Heart left ventricle (tissue), 16 donors: ENCODE results near the gene AKR1C1. TPM values are rescaled to one million over a fixed set of nuclear protein-coding genes. Genes with fewer than 3 reads are reported as not detected.
"Not testable (repeated sequence)": the region's sequence is repeated elsewhere in the genome, so short reads cannot be mapped to it uniquely, and the experiment has no call there.

ENCODE experiments used
- ATAC-seq, 4 donors: fragments of 200-7000 bp; cut with Tn5 transposase; one replicate each; pipeline ENCODE4 v1.9.1; 2020 to 2022; ENCODE audit warnings: moderate library complexity in 4 of 4, mild to moderate bottlenecking in 3 of 4, moderate number of reproducible peaks in 1 of 4
- DNase-seq, 5 donors: peaks; one replicate each; pipeline ENCODE4 v3.0.0-alpha.2; 2020
- H3K27ac ChIP-seq, 12 donors: fragments of 200-600 bp; sonication (generic) in 4 of 12; one replicate each; pipeline versions ENCODE4 v1.5.0 to v1.8.0; 2016 to 2022; ENCODE audit warnings: mild to moderate bottlenecking in 2 of 12
- H3K27me3 ChIP-seq, 9 donors: fragments of 200-600 bp; sonication (generic) in 2 of 9; one replicate each; pipeline versions ENCODE4 v1.5.1 to v1.8.0; 2016 to 2022; ENCODE audit warnings: mild to moderate bottlenecking in 3 of 9
- H3K36me3 ChIP-seq, 9 donors: fragments of 200-600 bp; sonication (generic) in 2 of 9; one replicate each; pipeline versions ENCODE4 v1.5.0 to v1.8.0; 2018 to 2022; ENCODE audit warnings: mild to moderate bottlenecking in 2 of 9
- H3K4me1 ChIP-seq, 12 donors: fragments of 200-600 bp; sonication (generic) in 4 of 12; one replicate each; pipeline versions ENCODE4 v1.5.0 to v1.8.0; 2016 to 2022; ENCODE audit warnings: mild to moderate bottlenecking in 3 of 12
- H3K4me3 ChIP-seq, 12 donors: fragments of 200-600 bp; sonication (generic) in 4 of 12; one replicate each; pipeline versions ENCODE4 v1.5.0 to v1.8.0; 2017 to 2022; ENCODE audit warnings: mild to moderate bottlenecking in 9 of 12, moderate library complexity in 4 of 12
- H3K9me3 ChIP-seq, 12 donors: fragments of 200-600 bp; sonication (generic) in 4 of 12; one replicate each; pipeline versions ENCODE4 v1.5.0 to v1.8.0; 2016 to 2022; ENCODE audit warnings: mild to moderate bottlenecking in 1 of 12
- POLR2A ChIP-seq, 2 donors: fragments of 450-650 bp; IDR thresholded peaks; one replicate each; pipeline ENCODE4 v1.6.1; 2017; ENCODE audit warnings: antibody characterized with exemption in 2 of 2, mild to moderate bottlenecking in 2 of 2, moderate library complexity in 2 of 2
- WGBS, 4 donors: extraction: QIAGEN DNeasy Blood & Tissue Kit in 2 of 4; methylation state at CpG; one replicate each; pipeline versions ENCODE4 v1.1.5 to v1.1.7; 2013 to 2018; 5-methylcytosine and 5-hydroxymethylcytosine counted together
- intact Hi-C, 10 donors: fragments of 100-400 bp; cut with DNase I; formaldehyde crosslinking; loops; one replicate each; pipeline versions ENCODE4 v1.11.1 to v1.14.2; 2022
- polyA plus RNA-seq, 2 donors: library from polyadenylated mRNA; stranded (reverse); fragments of 200-250 nt; gene quantifications; one replicate each; pipeline ENCODE4 v1.2.3, GENCODE V29; 2013
- total RNA-seq, 9 donors: library from RNA; depleted of rRNA in 2 of 9; stranded (reverse); fragments of >200 nt in 2 of 9; fragmentation: NEBNext Ultra II Directional in 3 of 9; extraction: Animal tissue kit (Norgen Biotek cat#: 25700) in 3 of 9; gene quantifications; one replicate each; pipeline versions ENCODE4 v1.1.0 to v1.2.4, GENCODE V29; 2016 to 2023
- TF ChIP-seq, protein P1 (sequence below), 12 donors: fragments of 200-600 bp; sonication (generic) in 4 of 12; IDR thresholded peaks; one replicate each; pipeline versions ENCODE4 v1.5.0 to v1.8.0; 2018 to 2022; ENCODE audit warnings: antibody characterized with exemption in 12 of 12, mild to moderate bottlenecking in 5 of 12
- donor health status: ischemic (EF 13 %, LVEDD 7.1; RV severe dilation, severe dysfunction).
- donor health status: healthy with polysubstance abuse.
- donor health status: DM: no; HTN: yes; CAD: no.
- donor health status: DM: no; HTN: no; CAD: no.
- donor health status: ischemic (EF 25% LVEDD 6.9; RV normal size, moderate dysfunction).
- donor health status: ischemic (EF 25% LVEDD 5.7; RV mildly dilated, moderate dysfunction).
- donor health status: healthy.
- donor health status: DM: yes; HTN: yes; CAD: no.
- donor health status: ischemic (EF 35%, LVEDD 5.7; RV mildly dilated, moderate dysfunction).
- donor health status: nonischemic (EF 11% LVEDD 7.7; RV severe dilation, severe dysfunction).
- donor health status: DM: yes; HTN: yes; CAD: no.
- donor health status: PGD.
- donor health status: ischemic (EF 29% LVEDD 5.4; RV normal size, mild dysfunction).
- donor health status: nonischemic (EF 23%, LVEDD 6.1; RV moderate dilation, normal function).

Gene AKR1C1
- total and polyA plus RNA-seq, 11 donors, result 9.3 to 81.1 (median 16.5) TPM

DNA sequence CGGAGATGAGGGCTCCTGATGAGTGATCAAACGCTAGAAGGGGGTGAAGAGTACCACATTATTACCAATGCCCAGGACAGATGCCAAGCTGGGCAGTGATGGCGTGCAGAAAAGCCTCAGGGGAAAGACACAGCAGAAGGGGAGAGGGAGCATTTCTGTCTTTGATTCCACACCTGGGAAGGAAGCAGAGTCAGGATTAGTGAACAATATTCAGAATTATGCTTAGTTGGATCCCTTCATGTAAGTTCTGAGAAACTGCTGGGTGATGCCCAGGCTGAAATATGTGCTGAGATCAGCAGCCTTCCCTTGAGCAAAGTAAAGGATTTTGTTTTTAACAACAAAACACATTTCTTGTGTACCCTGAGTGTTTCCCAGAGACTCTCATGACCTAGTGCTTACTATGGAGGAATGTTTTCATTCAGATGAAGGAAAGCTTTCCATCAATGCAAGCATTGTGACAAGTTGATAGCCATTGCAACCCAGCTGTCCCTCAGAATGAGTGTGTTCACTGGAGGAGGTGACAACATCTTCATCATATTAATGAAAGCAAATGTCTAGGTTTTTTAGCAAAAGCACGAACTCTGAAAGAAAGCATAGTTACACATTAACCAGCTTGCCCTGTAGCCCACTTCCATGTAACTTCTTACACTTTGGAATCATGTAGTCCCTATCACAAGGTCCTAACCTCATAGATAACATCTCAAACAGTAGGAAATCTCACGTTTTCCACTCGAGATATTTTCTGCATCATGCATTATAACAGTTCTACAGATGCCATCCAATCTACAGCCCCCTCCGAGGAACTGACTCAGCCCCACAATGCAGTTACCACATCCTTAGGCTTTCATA is 23.8 kb upstream of the AKR1C1 start:
- Histone ChIP-seq H3K9me3 (no peaks in the 10 kb centered on the region), H3K36me3 (no peaks in the 10 kb centered on the region), H3K27me3 (no peaks in the 10 kb centered on the region), H3K4me3 (no peak overlapping the region), H3K4me1 (peaks cover 0 to 34% (median 15%) of the 10 kb centered on the region in 12 donors), H3K27ac (no peak overlapping the region)
- ATAC-seq (peak in 2 of 4 donors; percentile 38 to 43), DNase-seq (no peak)
- intact Hi-C loops, result loop anchor here in 2 of 10 donors (10.0 kb wide), 1 partner anchor 85 kb away; no protein-coding TSS in a partner anchor
- WGBS, 4 donors, result 80 to 85% (median 81%) methylated on average over 7 of the region's 7 CpGs
- TF ChIP-seq POLR2A (IDR thresholded peaks at IDR 0.05), result no peak
- TF ChIP-seq, protein P1, sequence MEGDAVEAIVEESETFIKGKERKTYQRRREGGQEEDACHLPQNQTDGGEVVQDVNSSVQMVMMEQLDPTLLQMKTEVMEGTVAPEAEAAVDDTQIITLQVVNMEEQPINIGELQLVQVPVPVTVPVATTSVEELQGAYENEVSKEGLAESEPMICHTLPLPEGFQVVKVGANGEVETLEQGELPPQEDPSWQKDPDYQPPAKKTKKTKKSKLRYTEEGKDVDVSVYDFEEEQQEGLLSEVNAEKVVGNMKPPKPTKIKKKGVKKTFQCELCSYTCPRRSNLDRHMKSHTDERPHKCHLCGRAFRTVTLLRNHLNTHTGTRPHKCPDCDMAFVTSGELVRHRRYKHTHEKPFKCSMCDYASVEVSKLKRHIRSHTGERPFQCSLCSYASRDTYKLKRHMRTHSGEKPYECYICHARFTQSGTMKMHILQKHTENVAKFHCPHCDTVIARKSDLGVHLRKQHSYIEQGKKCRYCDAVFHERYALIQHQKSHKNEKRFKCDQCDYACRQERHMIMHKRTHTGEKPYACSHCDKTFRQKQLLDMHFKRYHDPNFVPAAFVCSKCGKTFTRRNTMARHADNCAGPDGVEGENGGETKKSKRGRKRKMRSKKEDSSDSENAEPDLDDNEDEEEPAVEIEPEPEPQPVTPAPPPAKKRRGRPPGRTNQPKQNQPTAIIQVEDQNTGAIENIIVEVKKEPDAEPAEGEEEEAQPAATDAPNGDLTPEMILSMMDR (IDR thresholded peaks at IDR 0.05), result no peak

DNA sequence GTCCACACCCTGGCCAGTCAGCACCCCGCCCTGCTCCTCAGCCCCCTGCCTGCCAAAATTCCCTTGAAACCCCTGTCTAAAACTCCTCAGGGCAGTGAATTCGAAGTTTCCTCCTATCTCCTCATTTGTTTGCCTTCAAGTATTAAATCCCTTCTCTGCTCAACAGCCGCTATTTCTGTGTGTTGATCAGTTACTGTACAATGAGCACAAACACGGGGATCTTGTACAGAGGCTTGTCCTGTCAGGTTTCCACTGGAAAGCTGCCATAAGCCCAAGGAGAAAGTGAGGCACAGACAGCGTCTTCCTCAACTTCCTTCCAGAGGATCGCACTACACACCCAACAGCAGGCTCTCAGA is 23.2 kb upstream of the AKR1C1 start:
- H3K27ac ChIP-seq, H3K27me3 ChIP-seq, H3K4me3 ChIP-seq, H3K36me3 ChIP-seq, ATAC-seq, DNase-seq, H3K9me3 ChIP-seq: not testable (repeated sequence)
- WGBS, 4 donors, result 86 to 95% (median 89%) methylated on average over 6 of the region's 6 CpGs
- H3K4me1 ChIP-seq, result peaks cover 0 to 36% (median 15%) of the 10 kb centered on the region in 12 donors
- intact Hi-C loops, result loop anchor here in 2 of 10 donors (10.0 kb wide), 1 partner anchor 85 kb away; no protein-coding TSS in a partner anchor

DNA sequence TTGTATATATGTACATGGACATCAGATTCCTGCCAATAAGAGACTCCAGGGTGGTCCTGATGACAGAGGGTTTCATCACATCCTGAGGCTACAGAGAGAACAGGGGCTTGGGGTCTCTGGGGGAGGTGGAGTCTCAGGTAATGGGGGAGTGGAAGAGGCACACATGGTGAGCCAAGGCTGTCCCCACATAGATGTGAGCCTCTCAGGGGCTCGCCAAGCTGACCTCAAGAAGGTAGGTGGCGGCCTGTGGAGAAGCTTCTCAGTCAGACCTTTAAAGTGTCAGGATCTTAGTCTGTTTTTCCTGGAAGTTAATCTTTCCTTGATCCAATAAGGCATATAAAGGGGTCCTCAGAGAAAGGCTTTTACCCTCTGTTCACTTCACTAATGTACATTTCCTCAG is 22.3 kb upstream of the AKR1C1 start:
- intact Hi-C loops, result loop anchor here in 2 of 10 donors (10.0 kb wide), 1 partner anchor 86 kb away; no protein-coding TSS in a partner anchor
- ATAC-seq, result not testable (repeated sequence)

DNA sequence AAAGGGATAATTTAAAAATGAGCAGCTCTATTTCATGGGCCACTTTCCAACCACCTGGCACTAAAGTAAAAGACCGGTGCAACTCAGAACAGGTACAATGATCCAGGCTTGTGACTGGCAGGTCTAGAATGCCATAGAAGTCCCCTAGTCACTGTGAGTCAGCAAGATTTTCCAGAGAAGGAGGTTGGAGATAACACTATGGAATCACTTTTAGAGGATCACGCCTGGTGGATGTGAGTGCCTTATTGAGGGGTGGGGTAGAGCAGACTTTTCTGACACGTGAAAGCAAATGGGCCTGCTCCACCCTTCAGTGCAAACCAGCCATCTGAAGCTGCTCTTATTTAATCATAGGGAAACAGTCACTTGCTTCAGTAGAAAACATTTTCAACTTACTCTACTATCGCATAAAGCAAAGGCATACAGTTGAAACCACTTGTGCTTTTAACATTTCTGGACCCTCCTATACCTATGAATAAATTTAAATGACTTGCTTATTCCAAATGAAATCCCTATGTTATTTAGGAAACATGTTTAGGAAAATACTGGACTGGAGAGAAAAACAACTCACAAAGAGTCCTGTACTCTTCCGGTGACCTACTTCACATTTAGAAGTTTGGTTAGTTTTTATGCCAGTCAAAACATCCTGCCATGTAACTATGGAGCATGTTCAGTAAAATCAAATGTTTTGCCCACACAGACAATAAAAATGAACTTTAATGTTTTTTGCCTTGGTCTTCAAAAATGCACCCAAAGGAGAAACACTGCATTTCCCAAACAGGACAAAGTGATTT is 21.5 kb upstream of the AKR1C1 start:
- Histone ChIP-seq H3K9me3 (no peaks in the 10 kb centered on the region), H3K4me3 (no peak overlapping the region), H3K27ac (peak overlapping the region; percentile 29 to 79 (median 57)), H3K4me1 (peaks cover 0 to 36% (median 15%) of the 10 kb centered on the region in 12 donors), H3K27me3 (no peaks in the 10 kb centered on the region), H3K36me3 (no peaks in the 10 kb centered on the region)
- WGBS, 4 donors, result 65 to 87% (median 71%) methylated on average over 5 of the region's 5 CpGs
- intact Hi-C loops, result loop anchor here in 2 of 10 donors (10.0 kb wide), 1 partner anchor 87 kb away; no protein-coding TSS in a partner anchor
- DNase-seq, result no peak
- TF ChIP-seq, protein P1 (IDR thresholded peaks at IDR 0.05), result no peak
- TF ChIP-seq POLR2A (IDR thresholded peaks at IDR 0.05), result no peak
- peak in 3 of 4 donors; percentile 19 to 75 (median 59) for ATAC-seq

More for the DNA sequence above, 22.3 kb upstream of the AKR1C1 start:
- WGBS, 4 donors, result 96 to 100% (median 98%) methylated on average over 2 of the region's 2 CpGs
- DNase-seq, H3K4me3 ChIP-seq, H3K9me3 ChIP-seq, H3K36me3 ChIP-seq, H3K27me3 ChIP-seq: not testable (repeated sequence)
- peaks cover 0 to 36% (median 15%) of the 10 kb centered on the region in 12 donors for H3K4me1 ChIP-seq
- peak overlapping the region in 7 of 12 donors; percentile 29 to 79 (median 64) for H3K27ac ChIP-seq
